Glutamatergic neuron (in vitro differentiated cells): ENCODE measurements around the gene STXBP4. TPM values are rescaled to one million over a fixed set of nuclear protein-coding genes. Genes with fewer than 3 reads are reported as not detected.

Experiments
- DNase-seq: peaks from one replicate; pipeline ENCODE4 v3.0.0; 2022
- H3K27ac Mint-ChIP-seq: one replicate; pipeline ENCODE4 v1.8.0; 2020; ENCODE audit warnings: mild to moderate bottlenecking, mixed read lengths, inconsistent platforms; ENCODE audit not compliant: unreplicated experiment
- H3K27me3 Mint-ChIP-seq: one replicate; pipeline ENCODE4 v1.8.0; 2020; ENCODE audit warnings: mild to moderate bottlenecking, moderate library complexity, mixed read lengths, inconsistent platforms; ENCODE audit not compliant: unreplicated experiment
- H3K36me3 Mint-ChIP-seq: one replicate; pipeline ENCODE4 v1.8.0; 2020; ENCODE audit warnings: mild to moderate bottlenecking, mixed read lengths, inconsistent platforms; ENCODE audit not compliant: unreplicated experiment
- H3K4me1 Mint-ChIP-seq: one replicate; pipeline ENCODE4 v1.8.0; 2020; ENCODE audit warnings: mild to moderate bottlenecking, low read depth, mixed read lengths, inconsistent platforms; ENCODE audit not compliant: unreplicated experiment
- H3K4me3 Mint-ChIP-seq: one replicate; pipeline ENCODE4 v1.8.0; 2020; ENCODE audit warnings: mild to moderate bottlenecking, mixed read lengths, inconsistent platforms; ENCODE audit not compliant: unreplicated experiment
- H3K9me3 Mint-ChIP-seq: one replicate; pipeline ENCODE4 v1.8.0; 2020; ENCODE audit warnings: mild to moderate bottlenecking, moderate library complexity, mixed read lengths, inconsistent platforms; ENCODE audit not compliant: unreplicated experiment
- total RNA-seq: library from RNA; stranded (reverse); fragmentation: NEBNext Ultra II Directional; extraction: Animal tissue kit (Norgen Biotek cat#: 25700); gene quantifications from one replicate; pipeline ENCODE4 v1.2.1, GENCODE V29; 2021; ENCODE audit not compliant: unreplicated experiment
- TF ChIP-seq, protein P1 (sequence below): fragments of 200-600 bp; sonication (generic); IDR thresholded peaks from one replicate; pipeline ENCODE4 v1.5.0; 2021; ENCODE audit not compliant: partially characterized antibody, unreplicated experiment

Gene STXBP4
- total RNA-seq, 1 donor from 2014 or later: 17.7 TPM

DNA sequence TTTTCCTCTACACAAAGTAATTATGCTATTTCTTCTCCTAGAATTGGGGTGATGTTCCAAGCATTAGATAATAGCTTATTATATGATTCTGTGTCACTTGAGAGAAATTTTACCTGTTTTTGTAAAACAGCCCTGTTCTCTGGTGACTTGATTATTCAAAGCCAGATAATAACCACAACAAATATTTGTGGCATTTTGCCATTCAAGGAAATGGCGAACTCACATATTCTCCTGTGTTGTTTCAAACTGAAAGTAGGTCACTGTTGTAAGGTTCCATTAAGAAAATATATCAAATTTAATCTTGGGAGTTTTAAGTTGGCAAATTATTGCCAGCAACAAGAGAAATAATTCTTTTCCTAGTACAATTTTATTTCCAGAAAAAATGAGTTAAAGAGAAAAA, 124.8 kb downstream of the STXBP4 start:
- TF ChIP-seq, protein P1, sequence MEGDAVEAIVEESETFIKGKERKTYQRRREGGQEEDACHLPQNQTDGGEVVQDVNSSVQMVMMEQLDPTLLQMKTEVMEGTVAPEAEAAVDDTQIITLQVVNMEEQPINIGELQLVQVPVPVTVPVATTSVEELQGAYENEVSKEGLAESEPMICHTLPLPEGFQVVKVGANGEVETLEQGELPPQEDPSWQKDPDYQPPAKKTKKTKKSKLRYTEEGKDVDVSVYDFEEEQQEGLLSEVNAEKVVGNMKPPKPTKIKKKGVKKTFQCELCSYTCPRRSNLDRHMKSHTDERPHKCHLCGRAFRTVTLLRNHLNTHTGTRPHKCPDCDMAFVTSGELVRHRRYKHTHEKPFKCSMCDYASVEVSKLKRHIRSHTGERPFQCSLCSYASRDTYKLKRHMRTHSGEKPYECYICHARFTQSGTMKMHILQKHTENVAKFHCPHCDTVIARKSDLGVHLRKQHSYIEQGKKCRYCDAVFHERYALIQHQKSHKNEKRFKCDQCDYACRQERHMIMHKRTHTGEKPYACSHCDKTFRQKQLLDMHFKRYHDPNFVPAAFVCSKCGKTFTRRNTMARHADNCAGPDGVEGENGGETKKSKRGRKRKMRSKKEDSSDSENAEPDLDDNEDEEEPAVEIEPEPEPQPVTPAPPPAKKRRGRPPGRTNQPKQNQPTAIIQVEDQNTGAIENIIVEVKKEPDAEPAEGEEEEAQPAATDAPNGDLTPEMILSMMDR: no peak
- Mint-ChIP-seq H3K27me3 (no peaks in the 10 kb centered on the region), H3K9me3 (no peaks in the 10 kb centered on the region), H3K4me3 (no peak overlapping the region), H3K4me1 (no peaks in the 10 kb centered on the region), H3K27ac (no peak overlapping the region), H3K36me3 (no peaks in the 10 kb centered on the region)
- DNase-seq: no peak

DNA sequence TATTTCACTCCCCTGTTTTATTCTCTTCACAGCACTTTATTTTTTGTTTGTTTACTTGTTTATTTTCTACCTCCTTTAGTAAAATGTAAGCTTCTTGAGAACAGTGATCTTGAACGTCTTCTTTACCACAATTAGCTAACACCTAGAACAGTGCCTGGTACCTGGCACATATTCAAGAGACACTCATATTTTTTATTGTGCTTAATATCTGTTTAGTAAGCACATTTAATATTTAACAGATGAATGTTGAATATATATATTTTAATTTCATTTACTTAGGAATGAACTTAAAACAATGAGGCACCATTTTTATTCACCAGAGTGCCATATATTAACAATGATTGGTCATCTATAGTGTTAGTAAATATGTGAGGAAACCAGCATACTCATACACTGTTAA, 130.2 kb downstream of the STXBP4 start:
- Mint-ChIP-seq H3K27me3 (peaks cover 3% of the 10 kb centered on the region), H3K9me3 (no peaks in the 10 kb centered on the region), H3K4me3 (no peak overlapping the region), H3K27ac (no peak overlapping the region), H3K4me1 (no peaks in the 10 kb centered on the region), H3K36me3 (no peaks in the 10 kb centered on the region)
- no peak for DNase-seq
- TF ChIP-seq, protein P1: no peak

DNA sequence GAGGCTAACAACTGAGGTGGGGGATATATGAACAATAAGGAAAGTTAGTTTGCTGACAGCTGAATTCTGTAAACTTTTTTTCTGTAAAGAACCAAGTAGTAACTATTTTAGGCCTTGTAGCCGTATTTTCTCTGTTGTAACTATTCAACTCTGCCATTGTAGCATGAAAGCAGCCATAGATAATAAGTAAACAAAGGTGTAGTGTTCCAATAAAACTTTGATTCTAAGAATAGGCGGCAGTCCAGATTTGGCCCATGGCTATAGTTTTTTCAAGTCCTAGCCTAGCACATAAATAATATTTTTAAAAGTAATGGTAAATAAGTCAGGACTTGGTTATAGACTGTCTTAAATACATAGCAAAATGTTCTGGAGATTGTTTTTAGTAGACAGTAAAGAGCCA, 142.0 kb downstream of the STXBP4 start:
- peaks cover 7% of the 10 kb centered on the region for H3K9me3 Mint-ChIP-seq
- TF ChIP-seq, protein P1: no peak
- H3K27me3 Mint-ChIP-seq: no peaks in the 10 kb centered on the region
- no peak overlapping the region for H3K4me3 Mint-ChIP-seq
- H3K36me3 Mint-ChIP-seq: no peaks in the 10 kb centered on the region
- DNase-seq: no peak
- H3K27ac Mint-ChIP-seq: no peak overlapping the region
- no peaks in the 10 kb centered on the region for H3K4me1 Mint-ChIP-seq

DNA sequence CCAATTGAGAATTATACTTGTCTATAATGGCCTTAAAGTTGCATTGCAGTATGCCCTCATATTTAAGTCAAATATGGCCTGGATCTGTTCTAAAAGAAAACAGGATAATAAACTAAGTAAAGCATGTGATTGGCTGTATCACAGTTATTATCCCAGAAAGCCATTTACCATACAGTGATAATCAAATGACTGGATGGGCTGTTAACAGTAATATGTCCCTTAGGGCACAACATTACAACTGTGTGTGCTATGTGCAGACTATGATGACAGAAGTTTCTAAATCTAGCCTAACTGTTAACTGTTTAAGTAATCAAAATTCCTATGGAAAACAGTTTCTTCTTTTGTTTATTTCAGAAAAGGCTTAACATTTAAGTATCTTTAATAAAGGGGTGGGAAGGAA, 145.7 kb downstream of the STXBP4 start:
- DNase-seq: no peak
- no peaks in the 10 kb centered on the region for H3K27me3 Mint-ChIP-seq
- H3K4me1 Mint-ChIP-seq: peaks cover 2% of the 10 kb centered on the region
- H3K27ac Mint-ChIP-seq: no peak overlapping the region
- H3K9me3 Mint-ChIP-seq: no peaks in the 10 kb centered on the region
- no peak overlapping the region for H3K4me3 Mint-ChIP-seq
- H3K36me3 Mint-ChIP-seq: no peaks in the 10 kb centered on the region
- TF ChIP-seq, protein P1: no peak

DNA sequence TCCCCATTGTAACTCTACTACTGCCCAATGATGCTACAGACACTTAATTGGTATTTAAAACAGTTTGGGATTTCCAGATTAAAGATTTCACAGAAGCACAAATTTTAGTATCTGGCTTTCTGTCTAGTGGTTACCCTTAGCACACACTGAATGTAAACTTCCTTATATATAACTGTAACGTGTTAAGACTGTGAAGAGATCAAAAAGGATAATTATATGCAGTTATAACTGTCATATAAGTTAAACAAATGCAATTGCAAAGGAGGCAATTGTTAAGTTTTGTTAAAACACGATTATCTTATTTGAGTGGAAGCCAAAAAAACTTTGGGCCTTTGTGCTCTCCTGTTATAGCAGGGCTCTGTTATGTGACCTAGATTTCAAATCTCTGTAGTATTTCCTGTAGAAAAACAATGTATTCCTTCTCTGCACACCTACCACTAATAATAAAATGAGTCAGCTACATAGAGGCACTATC, 147.9 kb downstream of the STXBP4 start:
- H3K4me3 Mint-ChIP-seq: no peak overlapping the region
- no peaks in the 10 kb centered on the region for H3K36me3 Mint-ChIP-seq
- H3K27me3 Mint-ChIP-seq: no peaks in the 10 kb centered on the region
- peaks cover 2% of the 10 kb centered on the region for H3K4me1 Mint-ChIP-seq
- no peak for DNase-seq
- H3K9me3 Mint-ChIP-seq: no peaks in the 10 kb centered on the region
- no peak overlapping the region for H3K27ac Mint-ChIP-seq
- TF ChIP-seq, protein P1: no peak
